ENCODE data around the gene SECISBP2L.

DNA sequence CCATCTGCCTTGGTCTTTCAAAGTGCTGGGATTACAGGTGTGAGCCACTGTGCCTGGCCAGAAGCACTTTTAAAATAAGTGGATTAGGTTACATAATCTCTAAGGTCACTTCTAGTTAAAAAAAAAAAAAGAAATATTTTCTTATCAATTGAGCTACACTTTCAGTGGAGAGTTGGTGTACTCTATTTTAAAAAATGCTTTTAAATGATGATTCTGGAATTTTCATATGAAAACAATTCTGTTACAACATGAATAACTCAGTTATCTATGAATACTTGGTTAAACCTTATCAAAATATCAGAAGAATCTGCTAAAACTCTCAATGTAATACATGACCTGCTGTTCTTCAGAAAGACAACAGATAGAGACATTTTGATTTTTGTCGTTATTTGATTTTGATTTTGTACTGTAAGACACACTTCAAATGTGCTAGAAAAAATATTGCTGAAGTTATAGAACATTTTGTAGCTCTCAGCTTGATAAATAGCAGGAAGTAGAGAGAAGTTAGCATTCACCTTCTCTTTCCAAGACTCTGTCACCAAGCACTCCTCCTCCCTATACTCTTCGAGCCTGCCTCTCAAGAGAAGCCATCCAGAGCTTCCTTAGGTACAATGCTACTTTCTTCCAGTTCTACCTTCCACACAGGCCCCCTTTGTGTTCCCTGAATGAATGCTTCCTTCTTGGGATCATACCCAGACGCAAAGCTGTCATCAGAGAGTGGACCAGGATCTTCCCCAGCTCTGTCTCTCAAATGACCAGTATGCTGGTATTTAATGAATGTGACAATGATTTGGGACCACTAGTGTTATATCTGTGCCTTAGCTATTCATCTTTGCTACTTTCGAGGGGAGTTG, 47.2 kb upstream of the SECISBP2L start:
- no peak for TF ChIP-seq BHLHE40 (IDR thresholded peaks at IDR 0.05; ENCODE audit: low read length)
- no peak for TF ChIP-seq NFIC (IDR thresholded peaks at IDR 0.05)
- no peak for TF ChIP-seq TSC22D4 (tag; IDR thresholded peaks at IDR 0.05)
- no peak for TF ChIP-seq KLF6 (CRISPR knock-in tag; IDR thresholded peaks at IDR 0.05; ENCODE audit: borderline replicate concordance)
- no peak for TF ChIP-seq ZNF561 (CRISPR knock-in tag; conservative IDR thresholded peaks at IDR 0.05)
- no peak for TF ChIP-seq POLR2A (conservative IDR thresholded peaks at IDR 0.05)
- no peak for TF ChIP-seq EP300 (IDR thresholded peaks at IDR 0.05; ENCODE audit: low read length)
- TF ChIP-seq POLR2AphosphoS5 (IDR thresholded peaks at IDR 0.05; ENCODE audit: control insufficient read depth, insufficient read depth, low read depth, low read length), result no peak
- TF ChIP-seq, protein P1, sequence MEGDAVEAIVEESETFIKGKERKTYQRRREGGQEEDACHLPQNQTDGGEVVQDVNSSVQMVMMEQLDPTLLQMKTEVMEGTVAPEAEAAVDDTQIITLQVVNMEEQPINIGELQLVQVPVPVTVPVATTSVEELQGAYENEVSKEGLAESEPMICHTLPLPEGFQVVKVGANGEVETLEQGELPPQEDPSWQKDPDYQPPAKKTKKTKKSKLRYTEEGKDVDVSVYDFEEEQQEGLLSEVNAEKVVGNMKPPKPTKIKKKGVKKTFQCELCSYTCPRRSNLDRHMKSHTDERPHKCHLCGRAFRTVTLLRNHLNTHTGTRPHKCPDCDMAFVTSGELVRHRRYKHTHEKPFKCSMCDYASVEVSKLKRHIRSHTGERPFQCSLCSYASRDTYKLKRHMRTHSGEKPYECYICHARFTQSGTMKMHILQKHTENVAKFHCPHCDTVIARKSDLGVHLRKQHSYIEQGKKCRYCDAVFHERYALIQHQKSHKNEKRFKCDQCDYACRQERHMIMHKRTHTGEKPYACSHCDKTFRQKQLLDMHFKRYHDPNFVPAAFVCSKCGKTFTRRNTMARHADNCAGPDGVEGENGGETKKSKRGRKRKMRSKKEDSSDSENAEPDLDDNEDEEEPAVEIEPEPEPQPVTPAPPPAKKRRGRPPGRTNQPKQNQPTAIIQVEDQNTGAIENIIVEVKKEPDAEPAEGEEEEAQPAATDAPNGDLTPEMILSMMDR (IDR thresholded peaks at IDR 0.05 in 2 of 3, conservative IDR thresholded peaks at IDR 0.05 in 1 of 3; ENCODE audit: insufficient read depth in 2 of 3, low read depth in 1 of 3, low read length in 3 of 3), result no peak
- no peak for TF ChIP-seq IFI16 (CRISPR knock-in tag; IDR thresholded peaks at IDR 0.05)
- TF ChIP-seq POU5F1 (IDR thresholded peaks at IDR 0.05; ENCODE audit: borderline replicate concordance, low read depth, low read length, partially characterized antibody), result no peak
- TF ChIP-seq RCOR1 (IDR thresholded peaks at IDR 0.05; ENCODE audit: borderline replicate concordance in 1 of 2, low read depth in 2 of 2, low read length in 2 of 2), result no peak
